ENCODE results near the gene GRIK5.

- no peak for TF ChIP-seq CTCF (conservative IDR thresholded peaks at IDR 0.05 in 1 of 2, IDR thresholded peaks at IDR 0.05 in 1 of 2; ENCODE audit: extremely low read depth in 1 of 2, insufficient read depth in 1 of 2, low read depth in 1 of 2, low read length in 2 of 2)
- TF ChIP-seq EZH2 (IDR thresholded peaks at IDR 0.05; ENCODE audit: borderline replicate concordance, low read length), result no peak
Observed at GRCh38 chr19:42095142-42095813, 25.3 kb upstream of the GRIK5 start.
